ENCODE data around the gene PCBP2.

DNA sequence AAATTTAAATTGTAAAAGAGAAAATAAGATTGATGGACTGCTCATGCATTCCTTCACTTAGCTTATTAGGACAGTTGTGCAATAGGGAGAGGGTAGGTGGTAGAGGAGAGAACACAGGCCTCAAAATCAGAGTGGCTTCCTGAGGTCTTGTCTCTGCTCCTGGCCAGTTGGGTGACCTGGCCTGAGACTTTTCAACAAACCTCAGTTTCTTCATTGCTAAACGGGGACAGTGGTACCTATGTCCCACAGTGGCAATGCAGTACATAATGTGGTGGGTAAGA, 44.8 kb downstream of the PCBP2 start:
- TF ChIP-seq POLR2A (IDR thresholded peaks at IDR 0.05; ENCODE audit: low read depth, low read length): no peak
- TF ChIP-seq, protein P1, sequence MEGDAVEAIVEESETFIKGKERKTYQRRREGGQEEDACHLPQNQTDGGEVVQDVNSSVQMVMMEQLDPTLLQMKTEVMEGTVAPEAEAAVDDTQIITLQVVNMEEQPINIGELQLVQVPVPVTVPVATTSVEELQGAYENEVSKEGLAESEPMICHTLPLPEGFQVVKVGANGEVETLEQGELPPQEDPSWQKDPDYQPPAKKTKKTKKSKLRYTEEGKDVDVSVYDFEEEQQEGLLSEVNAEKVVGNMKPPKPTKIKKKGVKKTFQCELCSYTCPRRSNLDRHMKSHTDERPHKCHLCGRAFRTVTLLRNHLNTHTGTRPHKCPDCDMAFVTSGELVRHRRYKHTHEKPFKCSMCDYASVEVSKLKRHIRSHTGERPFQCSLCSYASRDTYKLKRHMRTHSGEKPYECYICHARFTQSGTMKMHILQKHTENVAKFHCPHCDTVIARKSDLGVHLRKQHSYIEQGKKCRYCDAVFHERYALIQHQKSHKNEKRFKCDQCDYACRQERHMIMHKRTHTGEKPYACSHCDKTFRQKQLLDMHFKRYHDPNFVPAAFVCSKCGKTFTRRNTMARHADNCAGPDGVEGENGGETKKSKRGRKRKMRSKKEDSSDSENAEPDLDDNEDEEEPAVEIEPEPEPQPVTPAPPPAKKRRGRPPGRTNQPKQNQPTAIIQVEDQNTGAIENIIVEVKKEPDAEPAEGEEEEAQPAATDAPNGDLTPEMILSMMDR (IDR thresholded peaks at IDR 0.05; ENCODE audit: extremely low read depth in 1 of 2, insufficient read depth in 1 of 2, low read depth in 1 of 2, low read length in 2 of 2): no peak
- TF ChIP-seq EZH2 (IDR thresholded peaks at IDR 0.05; ENCODE audit: borderline replicate concordance, low read depth, low read length, severe bottlenecking): no peak
- no peak for TF ChIP-seq JUN (IDR thresholded peaks at IDR 0.05; ENCODE audit: borderline replicate concordance, insufficient read depth, insufficient read length, low read depth)

Data from endothelial cell of umbilical vein (primary cell).